HG02870 (cell line): ENCODE data around the gene TPM4.
"Not testable (repeated sequence)": the region's sequence is repeated elsewhere in the genome, so short reads cannot be mapped to it uniquely, and the experiment has no call there.

Experiments
- ATAC-seq: cut with Tn5 transposase; IDR thresholded peaks from one replicate; pipeline ENCODE4 v1.9.1; 2021; ENCODE audit warnings: mild to moderate bottlenecking, moderate library complexity; ENCODE audit not compliant: unreplicated experiment

TPM4 gene

GRCh38 chr19:16094360-16095070, 18.2 kb downstream of the TPM4 start:
- no peak for ATAC-seq

GRCh38 chr19:16095071-16095571, 18.8 kb downstream of the TPM4 start:
- ATAC-seq: no peak

- no peak for ATAC-seq
Measured at GRCh38 chr19:16096280-16096855, 20.1 kb downstream of the TPM4 start.

GRCh38 chr19:16098416-16098768, 22.1 kb downstream of the TPM4 start:
- no peak for ATAC-seq

- ATAC-seq: no peak
Measured at GRCh38 chr19:16098821-16099220, 22.5 kb downstream of the TPM4 start.

GRCh38 chr19:16099314-16099965, 23.1 kb downstream of the TPM4 start:
- not testable (repeated sequence) for ATAC-seq

- no peak for ATAC-seq
Measured at GRCh38 chr19:16100524-16100923, 24.2 kb downstream of the TPM4 start.

- ATAC-seq: no peak
Measured at GRCh38 chr19:16104722-16105121, 28.4 kb downstream of the TPM4 start.

- no peak for ATAC-seq
Measured at GRCh38 chr19:16106121-16106520, 29.8 kb downstream of the TPM4 start.

GRCh38 chr19:16111160-16111908, 35.0 kb downstream of the TPM4 start, which contains the start of gene RAB8A:
TSS of gene RAB8A (plus strand) at chr19:16111889. CDS start at chr19:16111902, 13 bp downstream.
- ATAC-seq: peak; percentile 91

- no peak for ATAC-seq
Measured at GRCh38 chr19:16111909-16112752, 35.8 kb downstream of the TPM4 start.

GRCh38 chr19:16112778-16113177, 36.5 kb downstream of the TPM4 start:
- ATAC-seq: no peak

GRCh38 chr19:16113727-16114126, 37.4 kb downstream of the TPM4 start:
- no peak for ATAC-seq

GRCh38 chr19:16115301-16116039, 39.2 kb downstream of the TPM4 start:
- ATAC-seq: no peak

GRCh38 chr19:16116067-16116466, 39.8 kb downstream of the TPM4 start:
- ATAC-seq: no peak

GRCh38 chr19:16117594-16118033, 41.3 kb downstream of the TPM4 start:
- no peak for ATAC-seq

GRCh38 chr19:16118489-16119033, 42.3 kb downstream of the TPM4 start:
- peak; percentile 70 for ATAC-seq

- ATAC-seq: not testable (repeated sequence)
Measured at GRCh38 chr19:16119075-16119857, 43.0 kb downstream of the TPM4 start.

- ATAC-seq: no peak
Measured at GRCh38 chr19:16121141-16121540, 44.8 kb downstream of the TPM4 start.
